Hepatocyte (in vitro differentiated cells): ENCODE data around the gene EIF3K.

ENCODE experiments used
- CTCF ChIP-seq: fragments of 200-600 bp; sonication (generic); IDR thresholded peaks from 2 replicates; pipeline ENCODE4 v1.5.1; 2016; ENCODE audit warnings: antibody characterized with exemption, mild to moderate bottlenecking; ENCODE audit not compliant: poor library complexity
- EZH2phosphoT487 ChIP-seq: fragments of 200-600 bp; sonication (generic); IDR thresholded peaks from one replicate; pipeline ENCODE4 v1.6.1; 2018; ENCODE audit warnings: antibody characterized with exemption, mild to moderate bottlenecking, low read depth, moderate library complexity; ENCODE audit not compliant: unreplicated experiment, severe bottlenecking

DNA sequence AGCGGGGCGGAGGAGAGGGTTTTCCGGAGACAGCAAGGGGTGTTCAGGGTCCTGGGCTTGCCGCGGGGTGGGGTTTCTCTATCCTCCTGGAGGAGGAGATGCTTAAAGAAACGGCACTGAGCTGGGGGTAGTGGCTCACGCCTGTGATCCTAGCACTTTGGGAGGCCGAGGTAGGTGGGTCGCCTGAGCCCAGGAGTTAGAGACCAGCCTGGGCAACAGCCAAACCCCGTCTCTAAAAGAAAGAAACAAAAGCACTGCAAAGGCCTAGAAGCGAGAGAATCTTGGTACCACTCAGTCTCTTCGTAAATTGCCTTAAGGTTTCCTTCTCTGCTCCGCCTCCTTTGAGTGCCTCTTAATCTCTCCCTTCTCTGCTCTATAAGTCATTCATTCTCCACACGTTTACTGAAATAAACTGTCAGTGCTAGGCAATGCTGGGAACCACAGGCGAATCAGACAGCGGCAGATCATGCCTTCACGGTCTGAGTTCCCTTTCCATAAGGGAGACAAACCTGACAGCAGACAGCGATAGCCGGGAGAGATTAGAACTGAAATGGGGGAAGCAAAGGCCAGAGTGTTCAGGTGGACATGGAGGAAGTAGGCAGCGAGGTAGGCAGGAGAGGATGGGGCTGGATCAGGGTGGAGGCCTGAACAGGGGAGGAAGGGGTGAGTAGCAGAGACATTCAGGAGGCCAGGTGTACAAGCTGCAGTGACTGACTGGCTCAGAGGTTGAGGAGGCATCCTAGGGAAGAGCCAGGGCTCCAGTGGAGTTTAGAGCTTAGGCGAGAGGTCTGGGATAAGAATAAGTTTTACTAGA lies 580 bp downstream of the EIF3K start:
- no peak for TF ChIP-seq CTCF
- no peak for TF ChIP-seq EZH2phosphoT487
